ENCODE measurements around the gene PNMA5.

Gene PNMA5

GRCh38 chrX:152958524-152959465 is 35.1 kb downstream of the PNMA5 start:
- peak; percentile 76 to 86 (median 85) for DNase-seq (ENCODE audit: low read depth in 3 of 3)

DNA sequence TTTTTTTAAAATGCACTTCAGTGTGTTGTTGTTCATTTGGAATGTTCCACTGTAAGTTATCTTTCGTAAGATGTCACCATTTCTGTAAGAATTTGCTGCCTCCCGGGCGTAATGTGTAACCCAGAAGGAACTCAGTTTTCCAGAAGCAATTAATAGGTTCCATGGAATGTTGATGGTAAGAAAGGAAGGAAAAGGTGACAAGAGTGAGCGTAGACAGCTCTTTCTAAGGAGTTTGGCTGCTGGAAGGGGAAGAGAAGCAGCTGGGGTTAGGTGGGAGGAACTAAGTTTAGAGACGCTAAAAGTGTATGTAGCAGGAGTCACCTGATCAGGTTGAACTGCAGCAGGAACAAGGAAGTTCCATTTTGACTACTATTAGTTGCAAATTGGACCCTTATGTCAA is 35.9 kb downstream of the PNMA5 start:
- DNase-seq (ENCODE audit: low read depth in 3 of 3), result no peak

- no peak for DNase-seq (ENCODE audit: low read depth in 3 of 3)
Measured at GRCh38 chrX:152950786-152951185, 43.1 kb downstream of the PNMA5 start.

- no peak for DNase-seq (ENCODE audit: low read depth in 3 of 3)
Measured at GRCh38 chrX:152949114-152949513, 44.8 kb downstream of the PNMA5 start.

GRCh38 chrX:152946681-152947080 is 47.2 kb downstream of the PNMA5 start:
- DNase-seq (ENCODE audit: low read depth in 3 of 3), result no peak

DNA sequence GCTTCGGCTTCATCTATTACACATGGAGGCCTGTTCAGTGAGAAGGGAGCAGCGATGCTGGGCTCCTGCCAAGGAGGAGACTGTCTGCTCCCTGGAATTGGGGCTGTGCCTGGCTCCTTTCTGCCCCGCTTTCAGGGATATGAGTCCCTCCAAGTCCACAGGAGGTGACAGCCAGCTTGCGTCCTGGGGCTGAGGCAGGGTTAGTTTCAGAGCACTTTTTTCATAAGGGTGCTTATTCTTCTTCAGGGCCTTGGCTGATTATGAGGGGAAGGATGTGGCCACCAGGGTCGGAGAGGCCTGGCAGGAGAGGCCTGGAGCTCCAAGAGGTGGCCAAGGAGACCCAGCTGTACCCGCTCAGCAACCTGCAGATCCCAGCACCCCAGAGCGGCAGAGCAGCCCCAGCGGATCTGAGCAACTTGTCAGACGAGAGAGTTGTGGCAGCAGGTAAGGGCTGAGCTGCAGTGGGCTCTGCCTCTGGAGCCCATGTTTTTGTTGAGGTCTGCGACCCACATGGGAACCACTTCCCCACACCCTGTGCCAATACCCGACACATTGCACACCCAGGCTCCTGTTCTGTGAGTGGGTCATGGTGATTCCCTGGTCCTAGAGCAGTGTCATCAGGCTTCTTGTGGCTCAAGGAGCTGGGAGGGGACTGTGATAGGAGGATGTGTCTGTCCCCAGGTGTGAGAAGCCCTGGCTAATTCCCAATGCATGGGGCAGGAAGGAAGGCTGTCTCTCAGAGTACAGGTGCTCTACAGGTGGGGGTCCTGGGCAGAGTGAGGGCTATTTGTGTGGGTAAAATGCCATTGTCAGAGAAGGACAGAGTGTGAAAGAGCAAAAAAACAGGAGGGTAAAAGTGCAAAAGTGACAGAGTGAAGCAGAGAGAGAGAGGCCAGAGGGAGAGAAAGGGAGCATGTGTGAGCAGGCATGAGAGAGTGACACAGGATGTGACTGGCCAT is 48.6 kb downstream of the PNMA5 start:
- DNase-seq (ENCODE audit: low read depth in 3 of 3), result no peak

- DNase-seq (ENCODE audit: low read depth in 3 of 3), result no peak
Measured at GRCh38 chrX:152943826-152944225, 50.1 kb downstream of the PNMA5 start.

- DNase-seq (ENCODE audit: low read depth in 3 of 3), result no peak
Measured at GRCh38 chrX:152942077-152942442, 51.9 kb downstream of the PNMA5 start.

GRCh38 chrX:152941328-152942076 is 52.4 kb downstream of the PNMA5 start:
- peak; percentile 72 to 81 (median 76) for DNase-seq (ENCODE audit: low read depth in 3 of 3)

All from stimulated activated CD4-positive, alpha-beta T cell treated with anti-CD3 and anti-CD28 coated beads, TNF-alpha, amount 100 ng/mL, for 24 hours (primary cell).